HepG2 (cell line): ENCODE results near the gene FNDC3A. TPM values are rescaled to one million over a fixed set of nuclear protein-coding genes. Genes with fewer than 3 reads are reported as not detected.

Experiments
- ATAC-seq: fragments of 200-7000 bp; cut with Tn5 transposase; 3 replicates; pipeline ENCODE4 v1.9.1; 2020; ENCODE audit warnings: mild to moderate bottlenecking, moderate library complexity
- BruUV-seq: library from RNA; stranded (reverse); fragments of 400-500 nt; replicated peaks from 2 replicates; lab custom pipeline; 2021; lab: Mats Ljungman, UMichigan
- CTCF ChIA-PET: fragments of 300-600 bp; formaldehyde crosslinking; extraction: SDS; loops from one replicate; lab custom pipeline; 2021; ENCODE audit warnings: low total read pairs, inconsistent platforms, low intra/inter-chr PET ratio; lab: Yijun Ruan, JAX
- POLR2A ChIA-PET: fragments of 350-600 bp; sonication (Branson Sonifier 250); formaldehyde crosslinking; loops from one replicate; lab custom pipeline; 2020; ENCODE audit warnings: antibody characterized with exemption, inconsistent platforms; lab: Yijun Ruan, JAX
- DNase-seq: peaks from one replicate; pipeline ENCODE4 v3.0.0-alpha.2; 2015; ENCODE audit warnings: low spot score
- FAIRE-seq: peaks from 3 replicates; lab custom pipeline; 2011; peaks lifted over from hg19 to GRCh38; lab: Jason Lieb, UNC
- H2AFZ ChIP-seq: one replicate; pipeline ENCODE4 v1.6.1; 2011; ENCODE audit warnings: low read length, inconsistent platforms
- H3K27ac ChIP-seq: fragments of 300-600 bp; 3 replicates; pipeline ENCODE4 v1.8.0; 2011; ENCODE audit warnings: mixed run types, mild to moderate bottlenecking, mixed read lengths, low read length, inconsistent platforms; ENCODE audit not compliant: insufficient read depth; ENCODE audit errors: extremely low read length
- H3K27me3 ChIP-seq, 2 experiments: fragments of 200-600 bp in 1 of 2; 2 replicates in 1 of 2; 3 replicates in 1 of 2; pipeline versions ENCODE4 v1.6.0 to v1.8.0; 2011; ENCODE audit warnings: low read length in 2 of 2, mild to moderate bottlenecking in 2 of 2, moderate library complexity in 2 of 2, inconsistent platforms in 1 of 2; ENCODE audit not compliant: insufficient read depth in 2 of 2, control insufficient read depth in 1 of 2
- H3K36me3 ChIP-seq, 2 experiments: fragments of 200-600 bp in 1 of 2; replicated peaks in 1 of 2; 2 replicates in 1 of 2; 3 replicates in 1 of 2; pipeline versions ENCODE4 v1.5.1 to v1.8.0; 2011; ENCODE audit warnings: low read length in 2 of 2, inconsistent platforms in 1 of 2; ENCODE audit not compliant: insufficient read depth in 2 of 2, control insufficient read depth in 1 of 2
- H3K4me1 ChIP-seq: 2 replicates; pipeline ENCODE4 v1.5.1; 2012; ENCODE audit warnings: low read length, inconsistent platforms; ENCODE audit not compliant: insufficient read depth
- H3K4me2 ChIP-seq: 2 replicates; pipeline ENCODE4 v1.6.0; 2011; ENCODE audit warnings: low read depth, low read length, inconsistent platforms
- H3K4me3 ChIP-seq, 3 experiments: fragments of 200-600 bp in 1 of 3; sonication (generic), shearing (Covaris generic) in 1 of 3; replicated peaks in 1 of 3; 2 replicates each; pipeline ENCODE4 v1.5.1; 2011 to 2016; ENCODE audit warnings: low read length in 3 of 3, inconsistent platforms in 2 of 3, low read depth in 2 of 3, mild to moderate bottlenecking in 2 of 3, control low read depth in 1 of 3, mixed read lengths in 1 of 3; ENCODE audit not compliant: insufficient read depth in 1 of 3
- H3K79me2 ChIP-seq: one replicate; pipeline ENCODE4 v1.6.1; 2011; ENCODE audit warnings: low read length, inconsistent platforms; ENCODE audit not compliant: insufficient read depth
- H3K9ac ChIP-seq: 2 replicates; pipeline ENCODE4 v1.6.0; 2011; ENCODE audit warnings: mild to moderate bottlenecking, low read depth, low read length, inconsistent platforms; ENCODE audit not compliant: insufficient read depth
- H3K9me3 ChIP-seq: 2 replicates; pipeline ENCODE4 v1.5.1; 2012; ENCODE audit warnings: mild to moderate bottlenecking, low read length
- H4K20me1 ChIP-seq: 2 replicates; pipeline ENCODE4 v1.6.0; 2011; ENCODE audit warnings: inconsistent platforms, mild to moderate bottlenecking, low read length, moderate library complexity; ENCODE audit not compliant: insufficient read depth
- ATF5 ChIP-seq: sonication (generic); formaldehyde crosslinking; IDR thresholded peaks from 2 replicates; pipeline ENCODE4 v1.4.0; 2020; ENCODE audit warnings: mild to moderate bottlenecking, low read depth, missing genetic modification reagents
- FOXA1 ChIP-seq, 2 experiments: fragments of 450-650 bp in 1 of 2; sonication (generic) in 1 of 2; formaldehyde crosslinking in 1 of 2; IDR thresholded peaks; 2 replicates each; pipeline versions ENCODE4 v1.4.0 to v1.6.1; 2016 to 2020; ENCODE audit warnings: missing genetic modification reagents in 1 of 2
- FUBP1 ChIP-seq: sonication (generic); formaldehyde crosslinking; IDR thresholded peaks from 2 replicates; pipeline ENCODE4 v1.5.1; 2020; ENCODE audit warnings: missing genetic modification reagents, mild to moderate bottlenecking, borderline replicate concordance
- HMG20B ChIP-seq: conservative IDR thresholded peaks from 2 replicates; pipeline ENCODE4 v1.6.1; 2016; ENCODE audit warnings: missing genetic modification reagents, missing compliant biosample characterization
- IKZF1 ChIP-seq: fragments of 450-650 bp; IDR thresholded peaks from 2 replicates; pipeline ENCODE4 v1.7.1; 2016
- NBN ChIP-seq: fragments of 450-650 bp; conservative IDR thresholded peaks from 2 replicates; pipeline ENCODE4 v1.6.1; 2017
- STAT6 ChIP-seq: sonication (generic); formaldehyde crosslinking; IDR thresholded peaks from 2 replicates; pipeline ENCODE4 v1.4.0; 2020; ENCODE audit warnings: missing genetic modification reagents, mild to moderate bottlenecking, borderline replicate concordance
- TFDP1 ChIP-seq: IDR thresholded peaks from 2 replicates; pipeline ENCODE4 v1.6.1; 2016; ENCODE audit warnings: missing compliant biosample characterization, missing genetic modification reagents, borderline replicate concordance
- ZFP36L1 ChIP-seq: sonication (generic); formaldehyde crosslinking; IDR thresholded peaks from 2 replicates; pipeline ENCODE4 v1.8.0; 2022; ENCODE audit warnings: mild to moderate bottlenecking, missing genetic modification reagents, moderate library complexity
- ZFP82 ChIP-seq: sonication (generic); formaldehyde crosslinking; IDR thresholded peaks from 2 replicates; pipeline ENCODE4 v1.5.1; 2020; ENCODE audit warnings: mild to moderate bottlenecking, missing genetic modification reagents, borderline replicate concordance
- ZNF12 ChIP-seq: sonication (generic); formaldehyde crosslinking; IDR thresholded peaks from 2 replicates; pipeline ENCODE4 v1.5.0; 2020; ENCODE audit warnings: missing genetic modification reagents
- ZNF20 ChIP-seq: sonication (generic); formaldehyde crosslinking; IDR thresholded peaks from 2 replicates; pipeline ENCODE4 v1.4.0; 2020; ENCODE audit warnings: mild to moderate bottlenecking, moderate library complexity, missing genetic modification reagents
- ZNF354B ChIP-seq: sonication (generic); formaldehyde crosslinking; IDR thresholded peaks from 2 replicates; pipeline ENCODE4 v1.8.0; 2022; ENCODE audit warnings: mild to moderate bottlenecking, missing genetic modification reagents
- ZNF496 ChIP-seq: sonication (generic); formaldehyde crosslinking; IDR thresholded peaks from 2 replicates; pipeline ENCODE4 v1.8.1; 2023; ENCODE audit warnings: mild to moderate bottlenecking, moderate library complexity, missing genetic modification reagents; ENCODE audit not compliant: insufficient replicate concordance
- ZNF792 ChIP-seq: IDR thresholded peaks from 2 replicates; pipeline ENCODE4 v1.6.1; 2016
- ZNF883 ChIP-seq: sonication (generic); formaldehyde crosslinking; IDR thresholded peaks from 2 replicates; pipeline ENCODE4 v1.5.1; 2020; ENCODE audit warnings: mild to moderate bottlenecking, missing genetic modification reagents; ENCODE audit errors: not compliant biosample characterization
- WGBS: methylation state at CpG from one replicate; pipeline ENCODE4 v1.1.6; 2017; ENCODE audit warnings: low lambda C conversion rate; 5-methylcytosine and 5-hydroxymethylcytosine counted together
- in situ Hi-C: cut with HindIII; loops from 2 replicates; pipeline ENCODE4 v1.10.0; 2017; ENCODE audit warnings: low pct_unique_long_range_greater_than_20kb; ENCODE audit not compliant: extremely low pct_ligation_motif_present
- intact Hi-C: fragments of 100-400 bp; cut with micrococcal nuclease; formaldehyde crosslinking; loops from one replicate; pipeline ENCODE4 v1.10.0; 2022; ENCODE audit not compliant: unreplicated experiment
- polyA plus RNA-seq, 8 experiments: library from polyadenylated mRNA; depleted of rRNA in 3 of 8; stranded (reverse) in 7 of 8; unstranded in 1 of 8; fragments of >200 nt; fragmentation: Illumina TruSeq in 4 of 8; extraction: Trizol in 4 of 8; gene quantifications; 2 replicates each; pipeline versions ENCODE4 v1.2.1 to v1.2.3, GENCODE V29; 2011 to 2016; ENCODE audit warnings: low read depth in 4 of 8, missing spikeins in 1 of 8, mixed read lengths in 1 of 8; ENCODE audit not compliant: insufficient read depth in 1 of 8
- total RNA-seq, 5 experiments: library from RNA; depleted of rRNA; stranded (reverse); fragments of >200 nt; fragmentation: Illumina TruSeq; extraction: Trizol; gene quantifications; 2 replicates each; pipeline ENCODE4 v1.2.3, GENCODE V29; 2016; ENCODE audit warnings: low read depth in 1 of 5

FNDC3A gene
- total and polyA plus RNA-seq, 2 of the 13 experiments (the other 11 are each of a cell fraction or from before 2014, with no cell fraction given) = 36.7 to 39.3 TPM

GRCh38 chr13:49247643-49248621 is 272.2 kb downstream of the FNDC3A start, which contains the start of gene CDADC1:
TSS of gene CDADC1 (plus strand) at chr13:49247925. CDS start at chr13:49248038, 113 bp downstream.
- Histone ChIP-seq H3K4me1 (peaks cover 18% of the 10 kb centered on the region), H3K36me3 (peaks cover 2 to 6% of the 10 kb centered on the region in 2 experiments; a peak in 1 of 5 replicates), H2AFZ (peak within 1 kb of the TSS; percentile 99), H3K9me3 (no peaks in the 10 kb centered on the region), H3K4me3 (peak within 1 kb of the TSS; percentile 85 to 99 (median 97)), H3K27ac (peak within 1 kb of the TSS; percentile 80), H3K27me3 (no peaks in the 10 kb centered on the region; a peak in 1 of 5 replicates), H3K79me2 (peaks cover 7% of the 10 kb centered on the region), H4K20me1 (no peaks in the 10 kb centered on the region), H3K4me2 (peak within 1 kb of the TSS; percentile 96), H3K9ac (peak within 1 kb of the TSS; percentile 88)
- WGBS = under 1% methylated on average over 34 of the region's 56 CpGs
- ATAC-seq (peak; percentile 95), FAIRE-seq (peak; percentile 57), DNase-seq (peak; percentile 91)
- intact Hi-C loops = no loop called here
- in situ Hi-C loops = no loop called here
- POLR2A ChIA-PET = interaction anchor here (0.6 to 2.7 kb wide), 11 partner anchors 12 to 272 kb away, joined by 3 to 22 read pairs (median 4); partner anchors contain the start of genes CAB39L and MLNR
- CTCF ChIA-PET = no interaction called here
- TSS peak; percentile 70 for BruUV-seq
- TF ChIP-seq ZNF12 (CRISPR knock-in tag) = no peak
- no peak for TF ChIP-seq STAT6 (CRISPR knock-in tag)
- TF ChIP-seq ZNF883 (CRISPR knock-in tag) = no peak
- TF ChIP-seq HMG20B (CRISPR knock-in tag) = peak; percentile 34; the same call in 1 of the 2 replicates
- 0 out of 2 replicates have a peak, but pooled peaks have one; percentile 24 for TF ChIP-seq ZNF354B (CRISPR knock-in tag)
- TF ChIP-seq ZFP36L1 = 0 out of 2 replicates have a peak, but pooled peaks have one; percentile 61
- no peak for TF ChIP-seq ZNF20
- no peak for TF ChIP-seq ATF5
- no peak for TF ChIP-seq NBN
- no peak for TF ChIP-seq ZFP82
- no peak for TF ChIP-seq FOXA1 (IDR thresholded peaks at IDR 0.05)
- TF ChIP-seq FOXA1 (CRISPR knock-in tag; IDR thresholded peaks at IDR 0.05) = peak; percentile 32; the same call in 1 of the 2 replicates
- peak; percentile 75; the same call in 1 of the 2 replicates for TF ChIP-seq TFDP1
- TF ChIP-seq ZNF496 (CRISPR knock-in tag) = no peak
- no peak for TF ChIP-seq IKZF1
- no peak for TF ChIP-seq FUBP1
- TF ChIP-seq ZNF792 (CRISPR knock-in tag) = no peak; the same call in 1 of the 2 replicates
